Upper lobe of left lung (tissue), 6 donors: ENCODE results near the gene DAPL1. TPM values are rescaled to one million over a fixed set of nuclear protein-coding genes. Genes with fewer than 3 reads are reported as not detected.

Experiments
- ATAC-seq, 2 donors: fragments of 200-7000 bp; cut with Tn5 transposase; one replicate each; pipeline ENCODE4 v1.9.1; 2022; ENCODE audit warnings: mild to moderate bottlenecking in 2 of 2, moderate library complexity in 2 of 2; ENCODE audit not compliant: low FRiP score in 2 of 2
- DNase-seq, 2 donors: peaks; one replicate each; pipeline ENCODE4 v3.0.0-alpha.2; 2019 to 2020
- H3K27ac ChIP-seq, 4 donors: fragments of 200-600 bp; sonication (generic); one replicate each; pipeline ENCODE4 v1.5.1; 2016 to 2019
- H3K27me3 ChIP-seq, 4 donors: fragments of 200-600 bp; sonication (generic); one replicate each; pipeline ENCODE4 v1.5.1; 2017 to 2019
- H3K36me3 ChIP-seq, 4 donors: fragments of 200-600 bp; sonication (generic); one replicate each; pipeline ENCODE4 v1.5.1; 2016 to 2019
- H3K4me1 ChIP-seq, 4 donors: fragments of 200-600 bp; sonication (generic); one replicate each; pipeline ENCODE4 v1.5.1; 2018 to 2019
- H3K4me3 ChIP-seq, 4 donors: fragments of 200-600 bp; sonication (generic); one replicate each; pipeline ENCODE4 v1.5.1; 2017 to 2019; ENCODE audit warnings: mild to moderate bottlenecking in 2 of 4, moderate library complexity in 1 of 4
- H3K9me3 ChIP-seq, 4 donors: fragments of 200-600 bp; sonication (generic); one replicate each; pipeline ENCODE4 v1.5.1; 2018 to 2019
- EP300 ChIP-seq, 4 donors: sonication (generic); formaldehyde crosslinking; IDR thresholded peaks; one replicate each; pipeline ENCODE4 v1.5.1; 2017; ENCODE audit warnings: antibody characterized with exemption in 4 of 4, control low read depth in 2 of 4
- POLR2A ChIP-seq, 4 donors: fragments of 450-650 bp; IDR thresholded peaks; one replicate each; pipeline ENCODE4 v1.5.1; 2016 to 2017; ENCODE audit warnings: antibody characterized with exemption in 4 of 4, mild to moderate bottlenecking in 2 of 4
- POLR2AphosphoS5 ChIP-seq, 2 donors: sonication (generic); formaldehyde crosslinking; IDR thresholded peaks; one replicate each; pipeline ENCODE4 v1.5.1; 2017; ENCODE audit warnings: antibody characterized with exemption in 2 of 2
- WGBS, 2 donors: methylation state at CpG; one replicate each; pipeline ENCODE4 v1.1.5; 2017 to 2018; 5-methylcytosine and 5-hydroxymethylcytosine counted together
- total RNA-seq, 6 donors: library from RNA; depleted of rRNA in 4 of 6; stranded (reverse); fragments of >200 nt in 4 of 6; gene quantifications; one replicate each; pipeline versions ENCODE4 v1.1.0 to v1.2.1, GENCODE V29; 2016 to 2021
- TF ChIP-seq, protein P1 (sequence below), 6 experiments: fragments of 450-650 bp in 4 of 6; fragments of 200-600 bp in 2 of 6; sonication (generic) in 2 of 6; IDR thresholded peaks; one replicate each; pipeline ENCODE4 v1.5.1; 2016 to 2019; ENCODE audit warnings: antibody characterized with exemption in 6 of 6
- donor health status: DM: no; HTN: no; CAD: no; lungs with moderate emphysema.
- donor health status: DM: no; HTN: yes; CAD: no; lungs with severe emphysema.

Gene DAPL1
- total RNA-seq, 6 donors from 2014 or later, result 0.43 TPM; not detected in 5

- H3K9me3 ChIP-seq, result no peaks in the 10 kb centered on the region
- no peak for TF ChIP-seq POLR2AphosphoS5 (IDR thresholded peaks at IDR 0.05)
- TF ChIP-seq EP300 (IDR thresholded peaks at IDR 0.05), result no peak
- TF ChIP-seq POLR2A (IDR thresholded peaks at IDR 0.05), result no peak
- TF ChIP-seq, protein P1, sequence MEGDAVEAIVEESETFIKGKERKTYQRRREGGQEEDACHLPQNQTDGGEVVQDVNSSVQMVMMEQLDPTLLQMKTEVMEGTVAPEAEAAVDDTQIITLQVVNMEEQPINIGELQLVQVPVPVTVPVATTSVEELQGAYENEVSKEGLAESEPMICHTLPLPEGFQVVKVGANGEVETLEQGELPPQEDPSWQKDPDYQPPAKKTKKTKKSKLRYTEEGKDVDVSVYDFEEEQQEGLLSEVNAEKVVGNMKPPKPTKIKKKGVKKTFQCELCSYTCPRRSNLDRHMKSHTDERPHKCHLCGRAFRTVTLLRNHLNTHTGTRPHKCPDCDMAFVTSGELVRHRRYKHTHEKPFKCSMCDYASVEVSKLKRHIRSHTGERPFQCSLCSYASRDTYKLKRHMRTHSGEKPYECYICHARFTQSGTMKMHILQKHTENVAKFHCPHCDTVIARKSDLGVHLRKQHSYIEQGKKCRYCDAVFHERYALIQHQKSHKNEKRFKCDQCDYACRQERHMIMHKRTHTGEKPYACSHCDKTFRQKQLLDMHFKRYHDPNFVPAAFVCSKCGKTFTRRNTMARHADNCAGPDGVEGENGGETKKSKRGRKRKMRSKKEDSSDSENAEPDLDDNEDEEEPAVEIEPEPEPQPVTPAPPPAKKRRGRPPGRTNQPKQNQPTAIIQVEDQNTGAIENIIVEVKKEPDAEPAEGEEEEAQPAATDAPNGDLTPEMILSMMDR (IDR thresholded peaks at IDR 0.05), result no peak
- H3K27ac ChIP-seq, result no peak overlapping the region
- H3K4me3 ChIP-seq, result no peak overlapping the region
- H3K27me3 ChIP-seq, result no peaks in the 10 kb centered on the region
- no peaks in the 10 kb centered on the region for H3K36me3 ChIP-seq
- 90 to 93% methylated on average over 10 of the region's 10 CpGs for WGBS, 2 donors
- DNase-seq (peak in 1 of 2 donors; percentile 20), ATAC-seq (no peak)
- H3K4me1 ChIP-seq, result peaks cover 7 to 12% (median 11%) of the 10 kb centered on the region in 4 donors
These were observed 38.1 kb upstream of the DAPL1 start for GRCh38 chr2:158756976-158757375.

DNA sequence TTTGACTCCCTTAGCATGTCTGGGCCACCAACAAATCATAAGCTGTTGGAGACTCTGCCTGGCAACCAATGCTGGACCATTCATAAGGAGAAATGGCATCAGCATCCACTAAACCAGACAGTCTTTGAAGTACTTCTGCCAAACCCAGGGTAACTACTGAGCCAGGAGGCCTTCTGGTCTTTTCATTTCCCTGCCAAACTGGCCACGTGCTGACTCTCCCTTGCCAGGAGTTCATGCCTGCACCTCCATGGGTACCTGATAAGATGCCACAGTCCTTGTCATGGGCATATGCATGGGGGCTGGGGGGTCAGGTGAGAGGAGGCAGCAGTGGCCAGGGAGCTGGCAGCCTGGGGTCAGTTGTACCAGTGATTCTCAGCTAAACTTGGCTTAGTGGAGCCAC is 34.2 kb upstream of the DAPL1 start:
- no peaks in the 10 kb centered on the region for H3K27me3 ChIP-seq
- H3K36me3 ChIP-seq, result no peaks in the 10 kb centered on the region
- H3K4me3 ChIP-seq, result no peak overlapping the region
- TF ChIP-seq EP300 (IDR thresholded peaks at IDR 0.05), result no peak
- no peak for TF ChIP-seq POLR2A (IDR thresholded peaks at IDR 0.05)
- TF ChIP-seq, protein P1 (IDR thresholded peaks at IDR 0.05), result no peak
- TF ChIP-seq POLR2AphosphoS5 (IDR thresholded peaks at IDR 0.05), result no peak
- no peaks in the 10 kb centered on the region for H3K4me1 ChIP-seq
- H3K9me3 ChIP-seq, result no peaks in the 10 kb centered on the region
- DNase-seq (no peak), ATAC-seq (no peak)
- WGBS, 2 donors, result 76% methylated on average over 1 of the region's 1 CpG; no CpG with 5 or more reads in 1 of the 2 donors
- H3K27ac ChIP-seq, result no peak overlapping the region

- no peak overlapping the region for H3K27ac ChIP-seq
These were observed 33.5 kb upstream of the DAPL1 start for GRCh38 chr2:158761621-158762020.

GRCh38 chr2:158762336-158762735 is 32.8 kb upstream of the DAPL1 start:
- DNase-seq (no peak), ATAC-seq (no peak)
- WGBS, 2 donors, result 73 to 83% methylated on average over 3 of the region's 3 CpGs
- TF ChIP-seq POLR2A (IDR thresholded peaks at IDR 0.05) (no peak), POLR2AphosphoS5 (IDR thresholded peaks at IDR 0.05) (no peak)
- TF ChIP-seq, protein P1 (IDR thresholded peaks at IDR 0.05), result no peak
- Histone ChIP-seq H3K4me1 (no peaks in the 10 kb centered on the region), H3K27ac (no peak overlapping the region), H3K36me3 (no peaks in the 10 kb centered on the region), H3K9me3 (no peaks in the 10 kb centered on the region), H3K27me3 (no peaks in the 10 kb centered on the region), H3K4me3 (no peak overlapping the region)

More at GRCh38 chr2:158761621-158762020, 33.5 kb upstream of the DAPL1 start:
- ATAC-seq (peak in 1 of 2 donors; percentile 20), DNase-seq (no peak)
- Histone ChIP-seq H3K27me3 (no peaks in the 10 kb centered on the region), H3K4me1 (no peaks in the 10 kb centered on the region), H3K4me3 (no peak overlapping the region), H3K36me3 (no peaks in the 10 kb centered on the region), H3K9me3 (no peaks in the 10 kb centered on the region)
- TF ChIP-seq POLR2A (IDR thresholded peaks at IDR 0.05), result no peak
- 57 to 72% methylated on average over 4 of the region's 4 CpGs for WGBS, 2 donors

- H3K27ac ChIP-seq, result no peak overlapping the region
- no peaks in the 10 kb centered on the region for H3K36me3 ChIP-seq
- H3K27me3 ChIP-seq, result no peaks in the 10 kb centered on the region
- H3K4me3 ChIP-seq, result no peak overlapping the region
- H3K4me1 ChIP-seq, result no peaks in the 10 kb centered on the region
- TF ChIP-seq, protein P1 (IDR thresholded peaks at IDR 0.05), result no peak
- TF ChIP-seq POLR2A (IDR thresholded peaks at IDR 0.05) (no peak), EP300 (IDR thresholded peaks at IDR 0.05) (no peak), POLR2AphosphoS5 (IDR thresholded peaks at IDR 0.05) (no peak)
- DNase-seq (no peak), ATAC-seq (no peak)
- H3K9me3 ChIP-seq, result no peaks in the 10 kb centered on the region
These were observed 28.6 kb upstream of the DAPL1 start for GRCh38 chr2:158766524-158766923.
